OCI-LY7 (cell line): Measurements from ENCODE around the gene PSMC1.

Experiments used
- CTCF ChIP-seq: fragments of 200-600 bp; sonication (generic); conservative IDR thresholded peaks from 2 replicates; pipeline ENCODE4 v1.5.1; 2014; ENCODE audit warnings: mild to moderate bottlenecking, antibody characterized with exemption, low read length, moderate library complexity, mixed read lengths
- EZH2phosphoT487 ChIP-seq: fragments of 200-600 bp; sonication (generic); IDR thresholded peaks from 2 replicates; pipeline ENCODE4 v1.6.1; 2018; ENCODE audit warnings: low read depth, borderline replicate concordance, mild to moderate bottlenecking, mixed run types, antibody characterized with exemption, low read length, moderate library complexity, mixed read lengths

- TF ChIP-seq CTCF (no peak), EZH2phosphoT487 (no peak)
Observed at GRCh38 chr14:90300611-90301047, 44.3 kb downstream of the PSMC1 start.
